PFSK-1 (cell line): ENCODE data around the gene USH2A.

Experiments used
- FOXP2 ChIP-seq: optimal IDR thresholded peaks from 2 replicates; pipeline ENCODE3; 2011; ENCODE audit warnings: borderline replicate concordance, control low read depth, inconsistent platforms; ENCODE audit not compliant: insufficient read depth; ENCODE audit errors: extremely low read length, extremely low read depth
- POLR2AphosphoS5 ChIP-seq: IDR thresholded peaks from 2 replicates; pipeline ENCODE4 v1.6.1; 2012; ENCODE audit warnings: low read depth, mild to moderate bottlenecking, control low read depth, low read length, moderate library complexity
- REST ChIP-seq, 2 experiments: IDR thresholded peaks; 2 replicates each; pipeline versions ENCODE4 v1.6.1 to v1.8.0; 2011 to 2012; ENCODE audit warnings: low read depth in 2 of 2, low read length in 2 of 2, control low read depth in 1 of 2, inconsistent platforms in 1 of 2, mild to moderate bottlenecking in 1 of 2, moderate library complexity in 1 of 2; ENCODE audit not compliant: insufficient read depth in 1 of 2
- SIN3A ChIP-seq: IDR thresholded peaks from 2 replicates; pipeline ENCODE4 v1.6.1; 2012; ENCODE audit warnings: mild to moderate bottlenecking, low read length, moderate library complexity, borderline replicate concordance; ENCODE audit not compliant: insufficient read depth
- TAF1 ChIP-seq: IDR thresholded peaks from 2 replicates; pipeline ENCODE4 v1.6.1; 2012; ENCODE audit warnings: low read length, control low read depth, borderline replicate concordance; ENCODE audit not compliant: insufficient read depth

The USH2A gene

GRCh38 chr1:215845234-215845891 lies 577.9 kb downstream of the USH2A start:
- TF ChIP-seq FOXP2 = no peak
- no peak for TF ChIP-seq POLR2AphosphoS5
- no peak for TF ChIP-seq SIN3A
- TF ChIP-seq TAF1 = no peak
- TF ChIP-seq REST (IDR thresholded peaks at IDR 0.05; ENCODE audit: insufficient read depth in 1 of 2, low read depth in 2 of 2, low read length in 2 of 2) = no peak

GRCh38 chr1:215844777-215845176 lies 578.5 kb downstream of the USH2A start:
- TF ChIP-seq TAF1 (no peak), POLR2AphosphoS5 (no peak), REST (IDR thresholded peaks at IDR 0.05; ENCODE audit: insufficient read depth in 1 of 2, low read depth in 2 of 2, low read length in 2 of 2) (no peak), SIN3A (no peak), FOXP2 (no peak)

- TF ChIP-seq REST (IDR thresholded peaks at IDR 0.05; ENCODE audit: insufficient read depth in 1 of 2, low read depth in 2 of 2, low read length in 2 of 2) (no peak), TAF1 (no peak), SIN3A (no peak), POLR2AphosphoS5 (no peak), FOXP2 (no peak)
These were observed 579.0 kb downstream of the USH2A start for GRCh38 chr1:215844266-215844665.

- TF ChIP-seq TAF1 (no peak), REST (IDR thresholded peaks at IDR 0.05; ENCODE audit: insufficient read depth in 1 of 2, low read depth in 2 of 2, low read length in 2 of 2) (no peak), SIN3A (no peak), FOXP2 (no peak), POLR2AphosphoS5 (no peak)
These were observed 580.3 kb downstream of the USH2A start for GRCh38 chr1:215842905-215843304.

- TF ChIP-seq FOXP2 (no peak), POLR2AphosphoS5 (no peak), TAF1 (no peak), SIN3A (no peak), REST (IDR thresholded peaks at IDR 0.05; ENCODE audit: insufficient read depth in 1 of 2, low read depth in 2 of 2, low read length in 2 of 2) (no peak)
These were observed 587.3 kb downstream of the USH2A start for GRCh38 chr1:215835951-215836350.
